RPMI8226 (cell line): ENCODE data around the gene MYOM1.
"Not testable (repeated sequence)": the region's sequence is repeated elsewhere in the genome, so short reads cannot be mapped to it uniquely, and the experiment has no call there.

Source experiments
- DNase-seq: peaks from one replicate; pipeline ENCODE4 v3.0.0-alpha.2; 2015

MYOM1 gene

GRCh38 chr18:3248658-3249359 lies 29.0 kb upstream of the MYOM1 start:
- peak; percentile 73 for DNase-seq

- DNase-seq = peak; percentile 67
These were observed 28.4 kb upstream of the MYOM1 start for GRCh38 chr18:3248062-3248657.

- peak; percentile 100 for DNase-seq
These were observed 27.7 kb upstream of the MYOM1 start, which contains the start of gene MYL12A for GRCh38 chr18:3247240-3248061. TSS of gene MYL12A (plus strand) at chr18:3247801. CDS start at chr18:3253248, 5,447 bp downstream.

GRCh38 chr18:3246635-3247239 lies 27.0 kb upstream of the MYOM1 start:
- DNase-seq = peak; percentile 42

GRCh38 chr18:3245853-3246634 lies 26.3 kb upstream of the MYOM1 start:
- DNase-seq = peak; percentile 96

- no peak for DNase-seq
These were observed 25.4 kb upstream of the MYOM1 start for GRCh38 chr18:3245185-3245564.

- peak; percentile 20 for DNase-seq
These were observed 19.0 kb upstream of the MYOM1 start for GRCh38 chr18:3238742-3239141.

- DNase-seq = no peak
These were observed 16.7 kb upstream of the MYOM1 start for GRCh38 chr18:3236470-3236869.

GRCh38 chr18:3235846-3236245 lies 16.1 kb upstream of the MYOM1 start:
- no peak for DNase-seq

GRCh38 chr18:3234457-3234856 lies 14.7 kb upstream of the MYOM1 start:
- DNase-seq = no peak

GRCh38 chr18:3233433-3234168 lies 13.8 kb upstream of the MYOM1 start:
- DNase-seq = no peak

- DNase-seq = no peak
These were observed 13.2 kb upstream of the MYOM1 start for GRCh38 chr18:3233004-3233403.

- DNase-seq = peak; percentile 40
These were observed 10.9 kb upstream of the MYOM1 start for GRCh38 chr18:3230401-3231334.

- DNase-seq = no peak
These were observed 6.3 kb upstream of the MYOM1 start for GRCh38 chr18:3226048-3226447.

- no peak for DNase-seq
These were observed 5.8 kb upstream of the MYOM1 start for GRCh38 chr18:3225588-3225987.

GRCh38 chr18:3224223-3224622 lies 4.5 kb upstream of the MYOM1 start:
- DNase-seq = no peak

GRCh38 chr18:3223356-3223755 lies 3.6 kb upstream of the MYOM1 start:
- no peak for DNase-seq

GRCh38 chr18:3221496-3221895 lies 1.7 kb upstream of the MYOM1 start:
- no peak for DNase-seq

GRCh38 chr18:3220868-3221267 lies 1.1 kb upstream of the MYOM1 start:
- not testable (repeated sequence) for DNase-seq

GRCh38 chr18:3219241-3219630 lies 532 bp downstream of the MYOM1 start:
- no peak for DNase-seq

- no peak for DNase-seq
These were observed 949 bp downstream of the MYOM1 start for GRCh38 chr18:3218819-3219218.
